PC-9 (cell line): Measurements from ENCODE around the gene PRICKLE4. TPM values are rescaled to one million over a fixed set of nuclear protein-coding genes. Genes with fewer than 3 reads are reported as not detected.

Experiments used
- BruUV-seq: library from RNA; stranded (reverse); fragments of 400-500 nt; replicated peaks from 2 replicates; lab custom pipeline; 2021; lab: Mats Ljungman, UMichigan
- CTCF ChIA-PET: fragments of 300-600 bp; sonication (Branson Sonifier 250); formaldehyde crosslinking; loops from one replicate; lab custom pipeline; 2022; ENCODE audit warnings: antibody characterized with exemption; lab: Charles Lee
- POLR2A ChIA-PET: fragments of 300-600 bp; sonication (Branson Sonifier 250); formaldehyde crosslinking; loops from one replicate; lab custom pipeline; 2022; ENCODE audit warnings: antibody characterized with exemption; ENCODE audit not compliant: unreplicated experiment; lab: Charles Lee
- DNase-seq, 2 experiments: peaks; one replicate each; pipeline versions ENCODE4 v3.0.0 to v3.0.0-alpha.2; 2015 to 2022; ENCODE audit warnings: mixed read lengths in 1 of 2
- H2AFZ ChIP-seq: fragments of 200-600 bp; sonication (generic); 2 replicates; pipeline ENCODE4 v1.8.1; 2017; ENCODE audit warnings: antibody characterized with exemption
- H3F3A ChIP-seq: fragments of 200-600 bp; sonication (generic); 2 replicates; pipeline ENCODE4 v1.8.1; 2017; ENCODE audit warnings: antibody characterized with exemption, mild to moderate bottlenecking, low read depth; ENCODE audit not compliant: insufficient read depth
- H3K27ac ChIP-seq: fragments of 200-600 bp; sonication (generic); 2 replicates; pipeline ENCODE4 v1.6.1; 2016; ENCODE audit warnings: mixed run types
- H3K27me3 ChIP-seq: fragments of 200-600 bp; sonication (generic); 2 replicates; pipeline ENCODE4 v1.6.1; 2016; ENCODE audit warnings: low read depth, mixed run types; ENCODE audit not compliant: insufficient read depth
- H3K36me3 ChIP-seq: fragments of 200-600 bp; sonication (generic); 2 replicates; pipeline ENCODE4 v1.6.1; 2016; ENCODE audit warnings: low read depth, mixed run types
- H3K4me1 ChIP-seq: fragments of 200-600 bp; sonication (generic); replicated peaks from 2 replicates; pipeline ENCODE4 v1.6.1; 2016; ENCODE audit warnings: mixed run types; ENCODE audit not compliant: insufficient read depth
- H3K4me2 ChIP-seq: fragments of 200-600 bp; sonication (generic); 2 replicates; pipeline ENCODE4 v1.6.1; 2017; ENCODE audit warnings: mixed run types
- H3K4me3 ChIP-seq: fragments of 200-600 bp; sonication (generic); 2 replicates; pipeline ENCODE4 v1.6.1; 2016; ENCODE audit warnings: mixed run types
- H3K79me2 ChIP-seq: fragments of 200-600 bp; sonication (generic); 2 replicates; pipeline ENCODE4 v1.6.1; 2017; ENCODE audit warnings: low read depth, mixed run types
- H3K9me2 ChIP-seq: fragments of 200-600 bp; sonication (generic); 2 replicates; pipeline ENCODE4 v1.8.1; 2017; ENCODE audit warnings: mild to moderate bottlenecking; ENCODE audit not compliant: insufficient read depth
- H3K9me3 ChIP-seq: fragments of 200-600 bp; sonication (generic); 2 replicates; pipeline ENCODE4 v1.8.1; 2016; ENCODE audit warnings: low read depth; ENCODE audit not compliant: insufficient read depth
- H4K20me1 ChIP-seq: fragments of 200-600 bp; sonication (generic); 2 replicates; pipeline ENCODE4 v1.8.1; 2017; ENCODE audit not compliant: insufficient read depth
- CTCF ChIP-seq: fragments of 200-600 bp; sonication (generic); conservative IDR thresholded peaks from 2 replicates; pipeline ENCODE4 v1.6.1; 2017; ENCODE audit warnings: mixed run types, antibody characterized with exemption, mild to moderate bottlenecking, moderate library complexity
- EZH2 ChIP-seq: fragments of 200-600 bp; sonication (generic); IDR thresholded peaks from 2 replicates; pipeline ENCODE4 v1.8.0; 2017; ENCODE audit warnings: antibody characterized with exemption, low read depth
- intact Hi-C: fragments of 100-400 bp; cut with micrococcal nuclease; formaldehyde crosslinking; loops from one replicate; pipeline ENCODE4 v1.10.0; 2022; ENCODE audit not compliant: unreplicated experiment
- total RNA-seq: library from RNA; stranded (reverse); gene quantifications from 2 replicates; pipeline ENCODE4 v1.2.3, GENCODE V29; 2021

The PRICKLE4 gene
- total RNA-seq, 1 experiment from 2014 or later: 9.2 TPM

GRCh38 chr6:41735427-41736185 is 45.0 kb upstream of the PRICKLE4 start, which contains the start of gene TFEB:
TFEB (minus strand) TSS chr6:41735608; CDS start chr6:41691213, 44,395 bp downstream.
- Histone ChIP-seq H3K79me2 (no peaks in the 10 kb centered on the region), H4K20me1 (no peaks in the 10 kb centered on the region; the same call in 1 of the 2 replicates), H3F3A (peaks cover 4% of the 10 kb centered on the region; the same call in 1 of the 2 replicates), H3K36me3 (no peaks in the 10 kb centered on the region), H3K9me2 (no peaks in the 10 kb centered on the region), H3K4me1 (peaks cover 23% of the 10 kb centered on the region), H3K27ac (no peak within 1 kb of the TSS), H3K27me3 (no peaks in the 10 kb centered on the region), H3K4me3 (peak within 1 kb of the TSS; percentile 57), H2AFZ (peak within 1 kb of the TSS; percentile 71), H3K9me3 (no peaks in the 10 kb centered on the region), H3K4me2 (peak within 1 kb of the TSS; percentile 77)
- peak; percentile 81 to 94 for DNase-seq
- BruUV-seq: no TSS peak
- TF ChIP-seq EZH2 (no peak), CTCF (peak; percentile 75)
- CTCF ChIA-PET: interaction anchor here (0.9 kb wide), 1 partner anchor 431 kb away, joined by 5 read pairs; no protein-coding TSS in a partner anchor
- POLR2A ChIA-PET: interaction anchor here (0.6 kb wide), 1 partner anchor 44 kb away, joined by 3 read pairs; no protein-coding TSS in a partner anchor
- intact Hi-C loops: loop anchor here (1.0 kb wide), 2 partner anchors 41 to 52 kb away; no protein-coding TSS in a partner anchor

- H3K36me3 ChIP-seq: no peaks in the 10 kb centered on the region
- intact Hi-C loops: no loop called here
- no peaks in the 10 kb centered on the region; the same call in 1 of the 2 replicates for H4K20me1 ChIP-seq
- H3K4me3 ChIP-seq: no peak overlapping the region
- H3K9me2 ChIP-seq: no peaks in the 10 kb centered on the region
- CTCF ChIA-PET: interaction anchor here (0.6 to 1.6 kb wide), 3 partner anchors 39 to 825 kb away, joined by 4 to 23 read pairs (median 21); no protein-coding TSS in a partner anchor
- peak overlapping the region; percentile 77; the same call in 1 of the 2 replicates for H3K4me2 ChIP-seq
- H3F3A ChIP-seq: peaks cover 11% of the 10 kb centered on the region; the same call in 1 of the 2 replicates
- H3K27me3 ChIP-seq: no peaks in the 10 kb centered on the region
- no peak overlapping the region for H2AFZ ChIP-seq
- no peak for DNase-seq
- no peak overlapping the region for H3K27ac ChIP-seq
- no peaks in the 10 kb centered on the region for H3K9me3 ChIP-seq
- H3K4me1 ChIP-seq: peaks cover 30% of the 10 kb centered on the region
- no peak for TF ChIP-seq EZH2
- no peak for TF ChIP-seq CTCF
- no peaks in the 10 kb centered on the region for H3K79me2 ChIP-seq
- POLR2A ChIA-PET: no interaction called here
- no TSS peak for BruUV-seq
Observed at GRCh38 chr6:41736186-41736733, 44.3 kb upstream of the PRICKLE4 start.

- no peaks in the 10 kb centered on the region for H3K79me2 ChIP-seq
- H3K4me3 ChIP-seq: no peak overlapping the region
- POLR2A ChIA-PET: no interaction called here
- H3K4me2 ChIP-seq: no peak overlapping the region
- no peak overlapping the region for H3K27ac ChIP-seq
- H3K36me3 ChIP-seq: no peaks in the 10 kb centered on the region
- peaks cover 37% of the 10 kb centered on the region for H3K4me1 ChIP-seq
- TF ChIP-seq EZH2 (no peak), CTCF (no peak)
- H3K9me2 ChIP-seq: no peaks in the 10 kb centered on the region
- no peak overlapping the region for H2AFZ ChIP-seq
- no peaks in the 10 kb centered on the region for H3K9me3 ChIP-seq
- intact Hi-C loops: no loop called here
- CTCF ChIA-PET: interaction anchor here (0.6 to 1.6 kb wide), 3 partner anchors 38 to 826 kb away, joined by 4 to 23 read pairs (median 21); no protein-coding TSS in a partner anchor
- DNase-seq: no peak
- H4K20me1 ChIP-seq: no peaks in the 10 kb centered on the region
- no TSS peak for BruUV-seq
- H3F3A ChIP-seq: peaks cover 18% of the 10 kb centered on the region
- H3K27me3 ChIP-seq: no peaks in the 10 kb centered on the region
Observed at GRCh38 chr6:41736800-41737555, 43.6 kb upstream of the PRICKLE4 start.
